Measurements from ENCODE around the gene MYH14.

The MYH14 gene

GRCh38 chr19:50238043-50238442, 34.6 kb downstream of the MYH14 start:
- Histone ChIP-seq H3K4me3 (ENCODE audit: low read depth, low read length) (no peak overlapping the region), H3K36me3 (replicated peaks) (no peaks in the 10 kb centered on the region), H3K27ac (no peak overlapping the region), H3K27me3 (replicated peaks) (no peaks in the 10 kb centered on the region)
- no peak for DNase-seq
- no peak for TF ChIP-seq CTCF (IDR thresholded peaks at IDR 0.05; ENCODE audit: low read depth, low read length, missing control alignments)
- in situ Hi-C loops (cut with HindIII; ENCODE audit: low pct_ligation_motif_present, low sequenced_read_pairs) = no loop called here

DNA sequence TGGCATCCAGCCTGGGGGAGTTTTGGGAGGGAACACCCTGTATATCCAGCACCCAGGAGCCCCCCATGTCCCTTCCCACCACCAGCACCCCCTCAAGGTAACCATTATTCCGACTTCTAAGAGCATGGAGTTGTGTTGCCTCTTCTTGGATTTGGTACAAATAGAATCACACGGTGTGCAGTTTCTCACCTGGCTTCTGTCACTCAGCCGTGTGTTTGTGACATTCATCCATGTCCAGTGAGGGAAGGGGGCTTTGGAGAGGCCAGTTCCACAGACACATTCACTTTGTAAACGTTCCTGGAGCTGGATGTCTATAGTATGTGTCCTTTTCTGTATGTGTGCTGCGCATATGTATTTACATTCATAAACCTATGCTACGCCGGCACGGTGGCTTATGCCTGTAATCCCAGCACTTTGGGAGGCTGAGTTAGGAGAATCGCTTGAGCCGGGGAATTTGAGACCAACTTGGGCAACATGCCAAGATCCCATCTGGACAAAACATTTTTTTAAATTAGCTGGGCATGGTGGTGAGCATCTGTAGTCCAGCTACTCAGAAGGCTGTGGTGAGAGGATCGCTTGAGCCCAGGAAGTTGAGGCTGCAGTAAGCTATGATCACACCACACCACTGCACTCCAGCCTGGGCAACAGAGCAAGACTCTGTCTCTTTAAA, 36.6 kb downstream of the MYH14 start:
- no peak overlapping the region for H3K4me3 ChIP-seq (ENCODE audit: low read depth, low read length)

GRCh38 chr19:50242581-50242980, 39.2 kb downstream of the MYH14 start:
- no peaks in the 10 kb centered on the region for H3K27me3 ChIP-seq (replicated peaks)
- no peaks in the 10 kb centered on the region for H3K36me3 ChIP-seq (replicated peaks)
- H3K27ac ChIP-seq = no peak overlapping the region
- no peak for TF ChIP-seq CTCF (IDR thresholded peaks at IDR 0.05; ENCODE audit: low read depth, low read length, missing control alignments)
- in situ Hi-C loops (cut with HindIII; ENCODE audit: low pct_ligation_motif_present, low sequenced_read_pairs) = no loop called here
- no peak for DNase-seq
- H3K4me3 ChIP-seq (ENCODE audit: low read depth, low read length) = no peak overlapping the region

More for the DNA sequence above, 36.6 kb downstream of the MYH14 start:
- DNase-seq = no peak
- TF ChIP-seq CTCF (IDR thresholded peaks at IDR 0.05; ENCODE audit: low read depth, low read length, missing control alignments) = no peak
- Histone ChIP-seq H3K36me3 (replicated peaks) (no peaks in the 10 kb centered on the region), H3K27me3 (replicated peaks) (no peaks in the 10 kb centered on the region), H3K27ac (no peak overlapping the region)
- in situ Hi-C loops (cut with HindIII; ENCODE audit: low pct_ligation_motif_present, low sequenced_read_pairs) = no loop called here

- Histone ChIP-seq H3K27me3 (replicated peaks) (no peaks in the 10 kb centered on the region), H3K36me3 (replicated peaks) (no peaks in the 10 kb centered on the region), H3K27ac (no peak overlapping the region), H3K4me3 (ENCODE audit: low read depth, low read length) (no peak overlapping the region)
- TF ChIP-seq CTCF (IDR thresholded peaks at IDR 0.05; ENCODE audit: low read depth, low read length, missing control alignments) = no peak
- in situ Hi-C loops (cut with HindIII; ENCODE audit: low pct_ligation_motif_present, low sequenced_read_pairs) = no loop called here
- DNase-seq = no peak
Measured at GRCh38 chr19:50244695-50245094, 41.3 kb downstream of the MYH14 start.

DNA sequence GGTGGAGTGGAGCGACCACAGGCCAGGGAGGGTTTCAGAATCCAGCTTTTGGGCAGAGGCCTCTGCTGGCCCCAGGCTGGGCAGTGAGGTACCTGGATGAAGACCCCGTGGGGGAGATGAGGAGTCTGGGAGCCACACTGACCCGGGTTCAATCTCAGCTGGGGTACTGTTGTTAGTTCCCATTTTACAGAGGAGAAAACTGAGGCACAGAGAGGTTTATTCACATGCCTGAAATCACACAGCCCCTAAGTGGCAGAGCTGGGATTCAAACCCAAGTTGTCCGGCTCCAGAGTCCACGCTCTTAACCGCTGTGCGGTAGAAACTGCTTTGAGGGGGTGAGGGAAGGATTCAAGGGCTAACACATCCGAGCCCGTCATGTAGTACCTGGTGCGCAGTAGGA, 45.0 kb downstream of the MYH14 start:
- DNase-seq = no peak
- Histone ChIP-seq H3K4me3 (ENCODE audit: low read depth, low read length) (no peak overlapping the region), H3K36me3 (replicated peaks) (no peaks in the 10 kb centered on the region), H3K27me3 (replicated peaks) (no peaks in the 10 kb centered on the region), H3K27ac (no peak overlapping the region)
- no peak for TF ChIP-seq CTCF (IDR thresholded peaks at IDR 0.05; ENCODE audit: low read depth, low read length, missing control alignments)
- in situ Hi-C loops (cut with HindIII; ENCODE audit: low pct_ligation_motif_present, low sequenced_read_pairs) = no loop called here

GRCh38 chr19:50248826-50249225, 45.4 kb downstream of the MYH14 start:
- Histone ChIP-seq H3K4me3 (ENCODE audit: low read depth, low read length) (no peak overlapping the region), H3K36me3 (replicated peaks) (no peaks in the 10 kb centered on the region)

More at GRCh38 chr19:50248826-50249225, 45.4 kb downstream of the MYH14 start:
- TF ChIP-seq CTCF (IDR thresholded peaks at IDR 0.05; ENCODE audit: low read depth, low read length, missing control alignments) = no peak
- Histone ChIP-seq H3K27ac (no peak overlapping the region), H3K27me3 (replicated peaks) (no peaks in the 10 kb centered on the region)
- no peak for DNase-seq
- in situ Hi-C loops (cut with HindIII; ENCODE audit: low pct_ligation_motif_present, low sequenced_read_pairs) = no loop called here
